IMR-90 (cell line): ENCODE data around the gene GAL. TPM values are rescaled to one million over a fixed set of nuclear protein-coding genes. Genes with fewer than 3 reads are reported as not detected.

Experiments
- ATAC-seq: fragments of 200-7000 bp; cut with Tn5 transposase; 2 replicates; pipeline ENCODE4 v1.9.1; 2020; ENCODE audit warnings: low read depth, mild to moderate bottlenecking, moderate library complexity
- BruUV-seq: library from RNA; stranded (reverse); fragments of 400-500 nt; replicated peaks from 2 replicates; lab custom pipeline; 2021; lab: Mats Ljungman, UMichigan
- CTCF ChIA-PET: fragments of 300-600 bp; formaldehyde crosslinking; extraction: SDS; loops from one replicate; lab custom pipeline; 2021; ENCODE audit warnings: antibody characterized with exemption; lab: Yijun Ruan, JAX
- POLR2A ChIA-PET: fragments of 300-600 bp; sonication (Branson Sonifier 250); formaldehyde crosslinking; loops from one replicate; lab custom pipeline; 2022; ENCODE audit warnings: antibody characterized with exemption; ENCODE audit not compliant: unreplicated experiment; lab: Charles Lee
- DNase-seq: peaks from one replicate; pipeline ENCODE4 v3.0.0; 2013
- H2AFZ ChIP-seq: replicated peaks from 2 replicates; pipeline ENCODE3; 2013; ENCODE audit warnings: low read length, mild to moderate bottlenecking; ENCODE audit not compliant: poor library complexity
- H2AK5ac ChIP-seq: 2 replicates; pipeline ENCODE4 v1.6.1; 2013; ENCODE audit warnings: low read depth, low read length, inconsistent platforms
- H2AK9ac ChIP-seq: replicated peaks from 2 replicates; pipeline ENCODE3; 2013; ENCODE audit warnings: mild to moderate bottlenecking, low read depth, low read length, moderate library complexity; ENCODE audit not compliant: poor library complexity
- H2BK120ac ChIP-seq: 2 replicates; pipeline ENCODE4 v1.6.1; 2013; ENCODE audit warnings: low read depth, low read length, inconsistent platforms
- H2BK15ac ChIP-seq: 3 replicates; pipeline ENCODE4 v1.6.1; 2013; ENCODE audit warnings: low read depth, low read length, inconsistent platforms
- H2BK20ac ChIP-seq: 2 replicates; pipeline ENCODE4 v1.6.1; 2013; ENCODE audit warnings: low read depth, mild to moderate bottlenecking, inconsistent platforms, low read length, moderate library complexity
- H2BK5ac ChIP-seq: 2 replicates; pipeline ENCODE4 v1.6.1; 2013; ENCODE audit warnings: mild to moderate bottlenecking, low read depth, low read length, inconsistent platforms; ENCODE audit not compliant: poor library complexity, severe bottlenecking
- H3K14ac ChIP-seq: replicated peaks from 2 replicates; pipeline ENCODE4 v1.6.1; 2013; ENCODE audit warnings: low read depth, low read length, inconsistent platforms
- H3K18ac ChIP-seq: 2 replicates; pipeline ENCODE4 v1.6.1; 2013; ENCODE audit warnings: low read depth, low read length, control low read depth
- H3K23ac ChIP-seq: 2 replicates; pipeline ENCODE4 v1.6.1; 2013; ENCODE audit warnings: low read depth, low read length, inconsistent platforms
- H3K27ac ChIP-seq: 2 replicates; pipeline ENCODE4 v1.5.1; 2013; ENCODE audit warnings: mild to moderate bottlenecking, control low read depth, low read length; ENCODE audit not compliant: insufficient read depth
- H3K27me3 ChIP-seq: 2 replicates; pipeline ENCODE4 v1.6.1; 2013; ENCODE audit warnings: low read length; ENCODE audit not compliant: control insufficient read depth, insufficient read depth
- H3K36me3 ChIP-seq: 2 replicates; pipeline ENCODE4 v1.6.1; 2013; ENCODE audit warnings: low read length, mixed read lengths; ENCODE audit not compliant: control insufficient read depth, insufficient read depth
- H3K4ac ChIP-seq: 2 replicates; pipeline ENCODE4 v1.6.1; 2013; ENCODE audit warnings: low read depth, low read length, inconsistent platforms
- H3K4me1 ChIP-seq: 2 replicates; pipeline ENCODE4 v1.6.1; 2013; ENCODE audit warnings: low read length, mixed read lengths; ENCODE audit not compliant: control insufficient read depth, insufficient read depth
- H3K4me2 ChIP-seq: 2 replicates; pipeline ENCODE4 v1.6.1; 2013; ENCODE audit warnings: low read depth, mild to moderate bottlenecking, control low read depth, low read length, moderate library complexity
- H3K4me3 ChIP-seq: 2 replicates; pipeline ENCODE4 v1.5.1; 2013; ENCODE audit warnings: low read depth, mild to moderate bottlenecking, control low read depth, low read length, moderate library complexity; ENCODE audit not compliant: insufficient read depth
- H3K56ac ChIP-seq: 2 replicates; pipeline ENCODE4 v1.6.1; 2013; ENCODE audit warnings: low read length, inconsistent platforms; ENCODE audit not compliant: insufficient read depth; ENCODE audit errors: extremely low read depth
- H3K79me1 ChIP-seq, 2 experiments: 2 replicates each; pipeline ENCODE4 v1.6.1; 2013; ENCODE audit warnings: low read length in 2 of 2, inconsistent platforms in 1 of 2, low read depth in 1 of 2
- H3K9ac ChIP-seq: 2 replicates; pipeline ENCODE4 v1.6.1; 2013; ENCODE audit warnings: low read depth, low read length, control low read depth
- H3K9me1 ChIP-seq: 2 replicates; pipeline ENCODE4 v1.6.1; 2013; ENCODE audit warnings: low read length, inconsistent platforms; ENCODE audit not compliant: insufficient read depth
- H3K9me3 ChIP-seq: 2 replicates; pipeline ENCODE4 v1.6.1; 2013; ENCODE audit warnings: low read length; ENCODE audit not compliant: control insufficient read depth, insufficient read depth
- H4K20me1 ChIP-seq: 2 replicates; pipeline ENCODE4 v1.6.1; 2013; ENCODE audit warnings: low read length, inconsistent platforms; ENCODE audit not compliant: insufficient read depth
- H4K5ac ChIP-seq: 2 replicates; pipeline ENCODE4 v1.6.1; 2013; ENCODE audit warnings: mild to moderate bottlenecking, low read depth, low read length, control low read depth
- H4K8ac ChIP-seq, 2 experiments: 2 replicates each; pipeline ENCODE4 v1.6.1; 2013; ENCODE audit warnings: low read depth in 2 of 2, low read length in 2 of 2, control low read depth in 1 of 2, inconsistent platforms in 1 of 2
- H4K91ac ChIP-seq: 2 replicates; pipeline ENCODE4 v1.6.1; 2013; ENCODE audit warnings: low read depth, low read length, inconsistent platforms; ENCODE audit not compliant: insufficient read depth
- BHLHE40 ChIP-seq: fragments of 150-350 bp; IDR thresholded peaks from 2 replicates; pipeline ENCODE4 v1.6.1; 2016; ENCODE audit warnings: mild to moderate bottlenecking, low read depth, low read length
- CEBPB ChIP-seq: IDR thresholded peaks from 2 replicates; pipeline ENCODE4 v1.6.1; 2012; ENCODE audit warnings: low read depth, low read length, improper control_type of control experiment
- CHD1 ChIP-seq: IDR thresholded peaks from 2 replicates; pipeline ENCODE4 v1.6.1; 2012; ENCODE audit warnings: low read depth, low read length, improper control_type of control experiment
- MAZ ChIP-seq: IDR thresholded peaks from 2 replicates; pipeline ENCODE4 v1.6.1; 2012; ENCODE audit warnings: low read depth, mild to moderate bottlenecking, low read length, improper control_type of control experiment, moderate library complexity, borderline replicate concordance
- POLR2A ChIP-seq: IDR thresholded peaks from 2 replicates; pipeline ENCODE4 v1.6.1; 2012; ENCODE audit warnings: mild to moderate bottlenecking, low read depth, low read length
- RAD21 ChIP-seq: IDR thresholded peaks from 2 replicates; pipeline ENCODE4 v1.6.1; 2012; ENCODE audit warnings: low read length, improper control_type of control experiment
- RFX5 ChIP-seq: IDR thresholded peaks from 2 replicates; pipeline ENCODE4 v1.8.0; 2012; ENCODE audit warnings: low read depth, mild to moderate bottlenecking, low read length, moderate library complexity
- WGBS, 2 experiments: methylation state at CpG; one replicate each; pipeline versions ENCODE4 v1.1.5 to v1.1.7; 2013; ENCODE audit warnings: missing lambda C conversion rate in 2 of 2; ENCODE audit not compliant: insufficient read length in 1 of 2; ENCODE audit errors: extremely low coverage in 2 of 2; 5-methylcytosine and 5-hydroxymethylcytosine counted together
- dilution Hi-C: fragments of 300-500 bp; cut with HindIII; formaldehyde crosslinking; loops from one replicate; pipeline ENCODE4 v1.14.3; 2018; ENCODE audit warnings: low sequenced_read_pairs; ENCODE audit not compliant: unreplicated experiment
- in situ Hi-C: fragments of 300-500 bp; cut with MboI; formaldehyde crosslinking; loops from 3 replicates; pipeline ENCODE4 v1.14.3; 2019; ENCODE audit warnings: low sequenced_read_pairs, inconsistent platforms, mixed read lengths
- intact Hi-C: fragments of 100-400 bp; cut with micrococcal nuclease; formaldehyde crosslinking; loops from 2 replicates; pipeline ENCODE4 v1.10.0; 2022
- polyA plus RNA-seq, 3 experiments: library from polyadenylated mRNA; depleted of rRNA; stranded (reverse); fragments of >200 nt; gene quantifications; 2 replicates each; pipeline ENCODE4 v1.2.3, GENCODE V29; 2012; ENCODE audit warnings: low replicate concordance in 1 of 3
- total RNA-seq: library from RNA; depleted of rRNA; stranded (reverse); fragments of >200 nt; gene quantifications from 2 replicates; pipeline ENCODE4 v1.2.3, GENCODE V29; 2012

The GAL gene
- total and polyA plus RNA-seq, 2 of the 4 experiments (the other 2 are of a cell fraction): 2.0 TPM; not detected in 1

DNA sequence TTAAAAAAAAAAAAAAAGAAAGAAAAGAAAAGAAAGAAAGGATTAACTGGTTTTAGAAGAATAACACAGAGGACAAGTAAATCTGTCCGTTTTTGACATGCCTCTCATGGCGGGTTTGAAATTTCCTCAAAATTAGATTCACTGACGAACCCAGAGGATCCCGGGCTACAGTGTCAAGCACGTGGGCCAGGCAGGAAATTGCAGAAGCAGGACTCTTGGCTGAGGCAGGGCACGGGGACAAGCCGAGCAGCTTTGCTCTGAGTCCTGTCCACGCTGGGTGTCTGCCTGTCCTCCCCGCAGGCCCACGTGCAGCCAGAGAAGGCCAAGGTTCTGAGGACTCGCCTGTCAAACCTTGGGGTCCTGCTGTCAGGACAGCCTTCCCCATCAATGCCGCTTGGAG lies 24.7 kb downstream of the GAL start:
- peaks cover 64% of the 10 kb centered on the region for H3K27me3 ChIP-seq
- H4K20me1 ChIP-seq: no peaks in the 10 kb centered on the region; the same call in 1 of the 2 replicates
- H2AFZ ChIP-seq: no peak overlapping the region
- in situ Hi-C loops: no loop called here
- H2BK120ac ChIP-seq: no peak overlapping the region
- H3K14ac ChIP-seq: no peak overlapping the region
- 79% methylated on average over 4 of the region's 12 CpGs; no CpG with 5 or more reads in 1 of the 2 experiments for WGBS, 2 experiments
- TF ChIP-seq RFX5: no peak
- no peak for TF ChIP-seq MAZ
- no peak for TF ChIP-seq CHD1
- TF ChIP-seq BHLHE40: no peak
- no peak for TF ChIP-seq RAD21
- TF ChIP-seq POLR2A: no peak
- TF ChIP-seq CEBPB: no peak
- no peak overlapping the region for H3K4ac ChIP-seq
- no peaks in the 10 kb centered on the region for H3K9me1 ChIP-seq
- H4K5ac ChIP-seq: no peak overlapping the region
- H3K79me1 ChIP-seq: no peaks in the 10 kb centered on the region
- no peak overlapping the region for H2BK5ac ChIP-seq
- H2AK5ac ChIP-seq: no peak overlapping the region
- H2BK20ac ChIP-seq: no peak overlapping the region
- H3K27ac ChIP-seq: no peak overlapping the region
- no peak overlapping the region for H4K8ac ChIP-seq
- H3K4me1 ChIP-seq: no peaks in the 10 kb centered on the region
- H2AK9ac ChIP-seq: no peak overlapping the region
- H3K36me3 ChIP-seq: no peaks in the 10 kb centered on the region
- no peak overlapping the region for H4K91ac ChIP-seq
- H2BK15ac ChIP-seq: no peak overlapping the region
- no peak overlapping the region for H3K56ac ChIP-seq
- dilution Hi-C loops: no loop called here
- no peak overlapping the region for H3K18ac ChIP-seq
- ChIA-PET POLR2A (no interaction called here), CTCF (no interaction called here)
- DNase-seq: no peak
- intact Hi-C loops: no loop called here
- H3K23ac ChIP-seq: no peak overlapping the region
- no peak for ATAC-seq
- no peak overlapping the region for H3K9ac ChIP-seq
- H3K9me3 ChIP-seq: no peaks in the 10 kb centered on the region
- H3K4me3 ChIP-seq: no peak overlapping the region
- no TSS peak for BruUV-seq
- no peak overlapping the region for H3K4me2 ChIP-seq
